Skeletal muscle satellite cell (primary cell): ENCODE measurements around the gene STON1. TPM values are rescaled to one million over a fixed set of nuclear protein-coding genes. Genes with fewer than 3 reads are reported as not detected.

Source experiments
- H3K27me3 ChIP-seq: 2 replicates; pipeline ENCODE4 v1.7.0; 2013; ENCODE audit warnings: low read length; ENCODE audit not compliant: control insufficient read depth, insufficient read depth
- H3K36me3 ChIP-seq: 2 replicates; pipeline ENCODE4 v1.7.0; 2013; ENCODE audit warnings: mild to moderate bottlenecking, control low read depth, low read length; ENCODE audit not compliant: insufficient read depth
- H3K4me1 ChIP-seq: 2 replicates; pipeline ENCODE4 v1.7.0; 2013; ENCODE audit warnings: low read length; ENCODE audit not compliant: control insufficient read depth, insufficient read depth
- H3K4me2 ChIP-seq: 2 replicates; pipeline ENCODE4 v1.7.0; 2013; ENCODE audit warnings: mild to moderate bottlenecking, low read length
- H3K4me3 ChIP-seq: 2 replicates; pipeline ENCODE4 v1.7.0; 2013; ENCODE audit warnings: low read length
- H3K9ac ChIP-seq: 2 replicates; pipeline ENCODE4 v1.7.0; 2013; ENCODE audit warnings: mild to moderate bottlenecking, low read depth, low read length, moderate library complexity
- H3K9me3 ChIP-seq: replicated peaks from 2 replicates; pipeline ENCODE4 v1.7.0; 2013; ENCODE audit warnings: mild to moderate bottlenecking, control low read depth, low read length
- total RNA-seq: library from RNA; depleted of rRNA; stranded (reverse); fragments of >200 nt; gene quantifications from 2 replicates; pipeline ENCODE4 v1.2.3, GENCODE V29; 2012; rRNA removed

STON1 gene
- 2.0 TPM in 2 replicates for total RNA-seq

DNA sequence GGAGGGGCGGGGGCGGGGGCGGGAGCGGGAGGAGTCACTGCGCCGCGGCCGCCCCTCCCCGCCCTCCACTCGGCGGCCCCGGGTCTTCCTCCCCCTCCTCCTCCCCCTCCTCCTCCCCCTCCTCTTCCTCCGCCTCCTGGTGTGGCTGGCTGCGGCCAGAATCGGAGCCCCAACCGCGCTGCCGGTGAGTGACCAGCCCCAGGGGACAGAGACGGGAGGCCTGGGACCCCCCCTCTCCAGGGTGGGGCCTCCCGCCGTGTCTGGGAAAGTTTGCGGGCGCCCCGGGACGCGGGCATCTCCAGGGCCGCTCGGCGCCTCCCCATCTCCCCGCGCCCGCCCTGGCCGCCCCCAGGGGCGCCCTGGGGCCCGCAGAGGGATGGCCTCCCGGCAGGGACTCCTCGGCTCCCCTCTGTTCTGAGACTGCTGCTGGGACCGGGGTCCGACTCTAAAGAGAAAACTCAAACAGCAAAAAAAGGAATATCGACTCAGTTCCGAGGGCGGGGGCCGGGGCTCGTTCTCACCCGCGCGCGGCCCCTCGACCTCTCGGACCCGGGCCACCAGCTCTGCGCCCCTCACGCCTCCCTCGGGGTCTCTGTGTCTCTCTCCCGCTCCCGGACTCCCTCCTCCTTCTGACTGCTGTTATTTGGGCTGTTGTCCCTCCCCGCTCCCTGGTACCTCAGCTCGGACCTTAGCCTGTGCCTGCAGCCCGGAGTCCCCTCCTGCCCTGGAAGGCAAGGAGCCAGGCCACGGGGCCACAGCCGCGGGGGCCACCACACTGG lies at the start of gene STON1:
STON1 (plus strand) TSS at position 122 of the 779 bp plus-strand sequence. CDS start 50,480 bp downstream, outside the sequence.
- Histone ChIP-seq H3K9me3 (no peaks in the 10 kb centered on the region), H3K4me1 (peaks cover 12% of the 10 kb centered on the region), H3K27me3 (no peaks in the 10 kb centered on the region), H3K36me3 (no peaks in the 10 kb centered on the region), H3K9ac (peak within 1 kb of the TSS; percentile 94), H3K4me2 (peak within 1 kb of the TSS; percentile 99), H3K4me3 (peak within 1 kb of the TSS; percentile 97)

DNA sequence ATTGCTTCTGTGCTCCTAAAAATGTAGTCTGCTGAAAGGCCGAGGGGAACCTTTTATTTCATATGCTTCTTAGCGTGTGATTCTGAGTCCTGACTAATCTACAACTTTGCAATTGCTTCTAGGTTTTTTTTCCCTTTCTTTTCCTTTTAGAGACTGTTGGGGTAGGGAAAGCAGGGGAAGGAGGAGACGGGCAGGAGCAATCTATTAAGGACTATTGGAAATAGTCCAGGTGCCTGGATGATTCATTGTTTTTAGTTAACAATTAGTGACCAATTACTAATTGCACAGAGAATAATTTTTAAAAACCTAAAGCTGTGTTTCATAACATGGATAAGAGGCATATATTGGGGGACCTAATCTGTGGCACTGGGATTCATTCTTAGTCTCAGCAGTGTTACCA lies 49.4 kb upstream of the STON1 start:
- H3K4me2 ChIP-seq = no peak overlapping the region
- no peak overlapping the region for H3K4me3 ChIP-seq
- H3K36me3 ChIP-seq = peaks cover 24% of the 10 kb centered on the region
- H3K9ac ChIP-seq = no peak overlapping the region
- peaks cover 31% of the 10 kb centered on the region for H3K4me1 ChIP-seq
- H3K9me3 ChIP-seq = no peaks in the 10 kb centered on the region
- no peaks in the 10 kb centered on the region for H3K27me3 ChIP-seq

DNA sequence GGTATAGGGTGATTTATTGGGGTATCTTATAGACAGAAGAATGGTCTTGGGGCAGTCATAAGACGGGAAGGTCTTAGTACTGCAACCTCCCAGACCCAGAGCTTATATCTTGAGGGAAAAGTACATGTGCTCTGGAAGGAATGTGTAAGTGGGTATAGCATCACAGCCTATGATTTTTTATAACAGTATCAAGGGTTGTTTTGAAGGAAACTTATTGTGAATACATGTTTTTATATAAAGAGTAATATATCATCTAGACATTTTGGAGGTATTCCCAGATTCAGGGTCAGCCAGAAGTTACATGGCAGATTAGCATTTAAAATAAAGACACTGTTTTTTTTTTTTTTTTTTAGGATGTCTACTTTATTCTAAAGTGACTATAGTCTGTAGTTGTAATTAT lies 47.6 kb upstream of the STON1 start:
- H3K27me3 ChIP-seq = no peaks in the 10 kb centered on the region
- H3K4me1 ChIP-seq = peaks cover 31% of the 10 kb centered on the region
- peak overlapping the region; percentile 26 for H3K9ac ChIP-seq
- H3K4me2 ChIP-seq = no peak overlapping the region
- H3K9me3 ChIP-seq = no peaks in the 10 kb centered on the region
- no peak overlapping the region for H3K4me3 ChIP-seq
- H3K36me3 ChIP-seq = peaks cover 29% of the 10 kb centered on the region

DNA sequence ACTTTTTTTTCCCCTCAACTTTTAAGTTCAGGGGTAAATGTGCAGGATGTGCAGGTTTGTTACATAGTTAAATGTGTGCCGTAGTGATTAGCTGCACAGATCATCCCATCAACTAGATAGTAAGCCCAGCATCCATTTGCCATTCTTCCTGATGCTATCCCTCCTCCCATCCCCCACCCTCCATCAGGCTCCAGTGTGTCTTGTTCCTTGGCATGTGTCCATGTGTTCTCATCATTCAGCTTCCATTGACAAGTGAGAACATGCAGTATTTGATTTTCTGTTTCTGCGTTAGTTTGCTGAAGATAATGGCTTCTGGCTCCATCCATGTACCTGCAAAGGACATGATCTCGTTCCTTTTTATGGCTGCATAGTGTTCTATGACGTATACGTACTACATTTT lies 47.2 kb upstream of the STON1 start:
- Histone ChIP-seq H3K27me3 (no peaks in the 10 kb centered on the region), H3K9me3 (no peaks in the 10 kb centered on the region), H3K4me1 (peaks cover 31% of the 10 kb centered on the region), H3K36me3 (peaks cover 29% of the 10 kb centered on the region), H3K4me2 (no peak overlapping the region), H3K4me3 (no peak overlapping the region), H3K9ac (peak overlapping the region; percentile 26)

- peak overlapping the region; percentile 56 for H3K9ac ChIP-seq
- H3K9me3 ChIP-seq = no peaks in the 10 kb centered on the region
- no peak overlapping the region for H3K4me3 ChIP-seq
- H3K4me2 ChIP-seq = peak overlapping the region; percentile 20
- no peaks in the 10 kb centered on the region for H3K27me3 ChIP-seq
- H3K4me1 ChIP-seq = peaks cover 31% of the 10 kb centered on the region
- H3K36me3 ChIP-seq = peaks cover 25% of the 10 kb centered on the region
These were observed 46.4 kb upstream of the STON1 start for GRCh38 chr2:48483506-48483905.

DNA sequence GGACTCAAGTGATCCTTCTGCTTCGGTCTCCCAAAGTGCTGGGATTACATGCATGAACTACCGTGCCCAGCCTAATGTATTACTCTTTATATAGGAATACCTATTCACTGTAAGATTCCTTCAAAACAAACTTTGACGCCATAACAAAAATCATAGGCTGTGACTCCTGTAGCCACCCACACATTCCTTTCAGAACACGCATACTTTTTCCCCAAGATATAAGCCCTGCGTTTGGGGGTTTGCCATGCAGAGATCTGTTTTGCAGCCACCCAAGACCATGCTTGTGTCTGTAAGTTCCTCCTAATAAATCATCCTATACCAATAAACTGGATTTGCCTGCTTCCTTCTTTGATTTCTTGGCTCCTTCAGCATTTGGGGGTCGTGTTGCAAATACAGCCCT lies 46.0 kb upstream of the STON1 start:
- Histone ChIP-seq H3K4me1 (peaks cover 31% of the 10 kb centered on the region), H3K9ac (peak overlapping the region; percentile 56), H3K27me3 (no peaks in the 10 kb centered on the region), H3K9me3 (no peaks in the 10 kb centered on the region), H3K36me3 (peaks cover 25% of the 10 kb centered on the region), H3K4me3 (no peak overlapping the region), H3K4me2 (peak overlapping the region; percentile 20)

DNA sequence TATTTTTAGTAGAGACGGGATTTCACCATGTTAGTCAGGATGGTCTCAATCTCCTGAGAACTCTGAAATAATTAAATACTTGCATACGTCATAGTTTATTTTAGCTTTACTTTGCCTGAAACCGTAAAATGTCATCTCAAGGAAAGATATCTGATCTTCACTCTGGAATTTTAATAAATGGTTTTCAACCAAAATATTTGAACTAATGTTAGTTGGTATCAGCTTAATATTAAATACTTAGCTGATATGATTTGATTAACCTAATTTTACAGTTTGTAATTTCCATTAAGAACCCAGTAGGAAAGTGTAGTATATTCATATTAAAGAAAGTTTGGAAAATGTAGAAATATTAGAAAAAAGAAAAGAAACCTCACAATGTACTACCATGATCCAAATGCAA lies 41.4 kb upstream of the STON1 start:
- H3K4me2 ChIP-seq = no peak overlapping the region
- H3K4me3 ChIP-seq = no peak overlapping the region
- H3K4me1 ChIP-seq = peaks cover 12% of the 10 kb centered on the region
- H3K9ac ChIP-seq = no peak overlapping the region
- no peaks in the 10 kb centered on the region for H3K9me3 ChIP-seq
- H3K27me3 ChIP-seq = no peaks in the 10 kb centered on the region
- peaks cover 14% of the 10 kb centered on the region for H3K36me3 ChIP-seq

DNA sequence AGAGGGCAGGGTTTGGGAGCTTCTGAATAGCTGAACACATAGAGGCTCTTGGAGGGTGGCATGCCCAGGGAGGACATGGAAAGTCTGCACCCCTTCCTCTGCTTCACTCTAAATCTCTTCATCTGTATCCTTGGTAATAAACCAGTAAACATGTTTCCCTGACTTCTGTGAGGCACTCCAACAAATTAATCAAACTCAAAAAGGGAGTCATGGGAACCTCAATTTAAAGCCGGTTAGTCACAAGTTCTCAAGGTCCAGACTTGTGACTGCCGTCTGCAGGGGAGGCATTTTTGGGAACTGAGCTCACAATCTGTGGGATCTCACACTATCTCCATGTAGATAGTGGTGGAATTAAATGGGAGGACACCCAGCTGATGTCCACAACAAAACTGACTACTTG lies 33.1 kb upstream of the STON1 start:
- Histone ChIP-seq H3K9me3 (no peaks in the 10 kb centered on the region), H3K36me3 (peaks cover 18% of the 10 kb centered on the region), H3K4me2 (no peak overlapping the region), H3K27me3 (no peaks in the 10 kb centered on the region), H3K4me3 (no peak overlapping the region), H3K4me1 (no peaks in the 10 kb centered on the region), H3K9ac (no peak overlapping the region)

DNA sequence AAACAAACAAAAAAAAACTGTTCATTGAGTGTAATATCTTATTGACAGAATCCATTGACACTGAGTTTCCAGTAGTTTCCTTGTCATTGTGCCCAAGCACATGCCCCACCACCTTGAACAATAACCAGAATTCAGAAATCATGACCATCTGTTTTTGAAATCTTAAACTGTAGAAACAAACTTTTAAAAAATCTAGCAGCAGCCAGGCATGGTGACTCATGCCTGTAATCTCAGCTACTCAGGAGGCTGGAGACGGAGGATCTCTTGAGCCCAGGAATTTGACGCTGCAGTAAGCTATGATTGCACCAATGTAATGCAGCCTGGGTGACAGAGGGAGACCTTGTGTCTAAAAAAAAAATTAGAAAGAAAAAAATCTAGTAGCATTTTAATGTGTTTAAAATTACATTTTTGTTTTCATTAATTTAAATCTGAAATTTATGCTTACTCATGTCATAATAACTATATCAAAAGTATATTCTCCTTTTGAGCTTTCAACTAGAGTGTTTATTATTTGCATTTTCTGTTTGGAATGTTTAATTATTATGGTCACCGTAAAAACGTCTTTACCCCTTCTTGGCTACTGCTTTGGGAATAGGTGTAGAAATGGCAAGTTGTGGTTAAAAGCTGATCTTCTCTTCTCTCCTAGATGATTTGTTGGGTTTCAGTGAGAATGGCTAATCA lies 25.2 kb upstream of the STON1 start:
- Histone ChIP-seq H3K4me1 (peaks cover 23% of the 10 kb centered on the region), H3K27me3 (no peaks in the 10 kb centered on the region), H3K9me3 (no peaks in the 10 kb centered on the region), H3K36me3 (peaks cover 16% of the 10 kb centered on the region), H3K4me3 (no peak overlapping the region), H3K4me2 (no peak overlapping the region), H3K9ac (no peak overlapping the region)

DNA sequence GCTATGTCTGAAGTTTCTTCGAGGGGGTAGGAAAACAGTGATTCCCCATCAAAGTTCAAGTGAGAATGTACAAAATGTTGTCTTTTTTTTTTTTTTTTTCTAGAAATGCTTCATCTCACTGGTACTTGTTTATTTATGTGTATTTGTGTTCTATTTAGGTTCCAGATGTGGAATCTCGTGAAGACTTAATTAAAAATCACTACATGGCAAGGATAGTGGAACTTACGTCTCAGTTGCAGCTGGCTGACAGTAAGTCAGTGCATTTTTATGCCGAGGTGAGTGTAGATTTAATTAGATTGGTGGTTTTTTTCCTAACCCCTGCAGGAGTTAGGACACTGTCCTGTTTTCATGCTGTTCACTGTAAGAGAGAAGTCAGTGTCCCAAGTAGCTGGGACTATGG lies 22.8 kb upstream of the STON1 start:
- Histone ChIP-seq H3K4me2 (no peak overlapping the region), H3K36me3 (peaks cover 16% of the 10 kb centered on the region), H3K9me3 (no peaks in the 10 kb centered on the region), H3K4me1 (peaks cover 44% of the 10 kb centered on the region), H3K4me3 (no peak overlapping the region), H3K27me3 (no peaks in the 10 kb centered on the region), H3K9ac (no peak overlapping the region)

GRCh38 chr2:48508461-48509124 lies 21.4 kb upstream of the STON1 start:
- Histone ChIP-seq H3K4me2 (no peak overlapping the region), H3K9me3 (no peaks in the 10 kb centered on the region), H3K4me3 (no peak overlapping the region), H3K36me3 (peaks cover 17% of the 10 kb centered on the region), H3K9ac (peak overlapping the region; percentile 48), H3K27me3 (no peaks in the 10 kb centered on the region), H3K4me1 (peaks cover 45% of the 10 kb centered on the region)
